ENCODE data around the gene MRPS9.

MRPS9 gene

GRCh38 chr2:105037572-105038382 is at the start of gene MRPS9:
MRPS9 (plus strand) TSS chr2:105038069; CDS start chr2:105038093, 24 bp downstream.
- DNase-seq: peak; percentile 95 to 96 (median 96)

- DNase-seq: no peak
Observed at GRCh38 chr2:105005181-105005951, 32.5 kb upstream of the MRPS9 start.

GRCh38 chr2:105007367-105007766 is 30.5 kb upstream of the MRPS9 start:
- DNase-seq: no peak

GRCh38 chr2:105032476-105032875 is 5.4 kb upstream of the MRPS9 start:
- DNase-seq: no peak

GRCh38 chr2:105034170-105034569 is 3.7 kb upstream of the MRPS9 start:
- DNase-seq: no peak

- DNase-seq: no peak
Observed at GRCh38 chr2:105038383-105039061, 653 bp downstream of the MRPS9 start.

- no peak for DNase-seq
Observed at GRCh38 chr2:105039559-105039958, 1.7 kb downstream of the MRPS9 start.

GRCh38 chr2:105042189-105042588 is 4.3 kb downstream of the MRPS9 start:
- no peak for DNase-seq

GRCh38 chr2:105052773-105053172 is 14.9 kb downstream of the MRPS9 start:
- no peak for DNase-seq

- no peak for DNase-seq
Observed at GRCh38 chr2:105055613-105056012, 17.7 kb downstream of the MRPS9 start.

GRCh38 chr2:105056245-105056644 is 18.4 kb downstream of the MRPS9 start:
- no peak for DNase-seq

- no peak for DNase-seq
Observed at GRCh38 chr2:105057005-105057404, 19.1 kb downstream of the MRPS9 start.

- no peak for DNase-seq
Observed at GRCh38 chr2:105061560-105061959, 23.7 kb downstream of the MRPS9 start.

- DNase-seq: no peak
Observed at GRCh38 chr2:105062158-105062557, 24.3 kb downstream of the MRPS9 start.

GRCh38 chr2:105068387-105068786 is 30.5 kb downstream of the MRPS9 start:
- no peak for DNase-seq

- no peak for DNase-seq
Observed at GRCh38 chr2:105068875-105069274, 31.0 kb downstream of the MRPS9 start.

- DNase-seq: no peak
Observed at GRCh38 chr2:105070010-105070865, 32.4 kb downstream of the MRPS9 start.

- no peak for DNase-seq
Observed at GRCh38 chr2:105071379-105071778, 33.5 kb downstream of the MRPS9 start.

- DNase-seq: no peak
Observed at GRCh38 chr2:105072039-105072438, 34.2 kb downstream of the MRPS9 start.

- no peak for DNase-seq
Observed at GRCh38 chr2:105073591-105073990, 35.7 kb downstream of the MRPS9 start.

GRCh38 chr2:105076121-105076520 is 38.3 kb downstream of the MRPS9 start:
- DNase-seq: no peak

- DNase-seq: no peak
Observed at GRCh38 chr2:105078906-105079495, 41.1 kb downstream of the MRPS9 start.
